ENCODE measurements around the gene CYSLTR2.

The CYSLTR2 gene

GRCh38 chr13:48653472-48653939 lies at the start of gene CYSLTR2:
CYSLTR2 (plus strand) TSS chr13:48653929; CDS start chr13:48706818, 52,889 bp downstream.
- peak; percentile 68 to 94 for DNase-seq

GRCh38 chr13:48615049-48615448 lies 38.7 kb upstream of the CYSLTR2 start:
- DNase-seq, result no peak

GRCh38 chr13:48618937-48619336 lies 34.8 kb upstream of the CYSLTR2 start:
- no peak for DNase-seq

- DNase-seq, result no peak
Measured at GRCh38 chr13:48621056-48621455, 32.7 kb upstream of the CYSLTR2 start.

- no peak for DNase-seq
Measured at GRCh38 chr13:48624016-48624415, 29.7 kb upstream of the CYSLTR2 start.

GRCh38 chr13:48624858-48625257 lies 28.9 kb upstream of the CYSLTR2 start:
- no peak for DNase-seq

- no peak for DNase-seq
Measured at GRCh38 chr13:48625413-48626076, 28.2 kb upstream of the CYSLTR2 start.

GRCh38 chr13:48626077-48626449 lies 27.7 kb upstream of the CYSLTR2 start:
- DNase-seq, result no peak

GRCh38 chr13:48626726-48627451 lies 26.8 kb upstream of the CYSLTR2 start:
- no peak for DNase-seq

GRCh38 chr13:48629277-48629676 lies 24.5 kb upstream of the CYSLTR2 start:
- no peak for DNase-seq

GRCh38 chr13:48630291-48630690 lies 23.4 kb upstream of the CYSLTR2 start:
- DNase-seq, result no peak

- no peak for DNase-seq
Measured at GRCh38 chr13:48630773-48631172, 23.0 kb upstream of the CYSLTR2 start.

- no peak for DNase-seq
Measured at GRCh38 chr13:48631441-48631840, 22.3 kb upstream of the CYSLTR2 start.

- no peak for DNase-seq
Measured at GRCh38 chr13:48633700-48634099, 20.0 kb upstream of the CYSLTR2 start.

- no peak for DNase-seq
Measured at GRCh38 chr13:48634636-48635035, 19.1 kb upstream of the CYSLTR2 start.

- no peak for DNase-seq
Measured at GRCh38 chr13:48635478-48635877, 18.3 kb upstream of the CYSLTR2 start.

- DNase-seq, result no peak
Measured at GRCh38 chr13:48636550-48636949, 17.2 kb upstream of the CYSLTR2 start.

GRCh38 chr13:48637601-48638000 lies 16.1 kb upstream of the CYSLTR2 start:
- DNase-seq, result no peak

- no peak for DNase-seq
Measured at GRCh38 chr13:48640767-48641166, 13.0 kb upstream of the CYSLTR2 start.

- DNase-seq, result no peak
Measured at GRCh38 chr13:48641404-48641803, 12.3 kb upstream of the CYSLTR2 start.

- no peak for DNase-seq
Measured at GRCh38 chr13:48642061-48642460, 11.7 kb upstream of the CYSLTR2 start.

- DNase-seq, result no peak
Measured at GRCh38 chr13:48643159-48643558, 10.6 kb upstream of the CYSLTR2 start.

GRCh38 chr13:48644141-48644540 lies 9.6 kb upstream of the CYSLTR2 start:
- DNase-seq, result no peak

- DNase-seq, result no peak
Measured at GRCh38 chr13:48644951-48645350, 8.8 kb upstream of the CYSLTR2 start.

- DNase-seq, result no peak
Measured at GRCh38 chr13:48645845-48646244, 7.9 kb upstream of the CYSLTR2 start.
